ENCODE data around the gene STOM.

DNA sequence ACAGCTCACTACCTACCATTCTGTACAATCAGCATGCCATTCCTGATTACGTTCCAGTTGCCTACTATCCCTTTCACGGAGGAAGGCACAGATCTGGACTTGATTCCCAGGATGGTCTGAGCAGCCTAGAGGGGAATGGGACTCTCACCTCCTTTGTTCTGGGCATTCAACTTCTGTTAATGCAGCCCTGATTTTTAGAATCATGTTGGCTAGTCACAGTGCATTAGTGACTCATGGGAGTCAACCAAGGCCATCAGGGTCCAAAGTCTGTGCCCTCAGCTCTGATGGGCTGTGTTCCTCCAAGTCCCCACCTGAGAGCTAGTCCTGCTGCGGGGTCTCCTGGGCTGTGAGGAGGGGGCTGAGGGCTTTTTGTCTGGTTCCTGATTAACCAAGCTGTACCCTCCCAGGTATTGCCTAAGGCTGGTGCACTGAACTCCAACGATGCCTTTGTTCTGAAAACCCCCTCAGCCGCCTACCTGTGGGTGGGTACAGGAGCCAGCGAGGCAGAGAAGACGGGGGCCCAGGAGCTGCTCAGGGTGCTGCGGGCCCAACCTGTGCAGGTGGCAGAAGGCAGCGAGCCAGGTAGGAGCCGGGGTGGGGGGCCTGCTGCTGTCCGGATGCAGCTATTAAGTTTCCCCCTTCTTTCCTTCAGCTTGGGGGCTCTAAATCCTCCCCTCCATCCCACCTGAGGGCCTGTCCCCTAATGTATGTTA is 43.0 kb downstream of the STOM start:
- TF ChIP-seq POLR2A (IDR thresholded peaks at IDR 0.05): no peak
- TF ChIP-seq, protein P1, sequence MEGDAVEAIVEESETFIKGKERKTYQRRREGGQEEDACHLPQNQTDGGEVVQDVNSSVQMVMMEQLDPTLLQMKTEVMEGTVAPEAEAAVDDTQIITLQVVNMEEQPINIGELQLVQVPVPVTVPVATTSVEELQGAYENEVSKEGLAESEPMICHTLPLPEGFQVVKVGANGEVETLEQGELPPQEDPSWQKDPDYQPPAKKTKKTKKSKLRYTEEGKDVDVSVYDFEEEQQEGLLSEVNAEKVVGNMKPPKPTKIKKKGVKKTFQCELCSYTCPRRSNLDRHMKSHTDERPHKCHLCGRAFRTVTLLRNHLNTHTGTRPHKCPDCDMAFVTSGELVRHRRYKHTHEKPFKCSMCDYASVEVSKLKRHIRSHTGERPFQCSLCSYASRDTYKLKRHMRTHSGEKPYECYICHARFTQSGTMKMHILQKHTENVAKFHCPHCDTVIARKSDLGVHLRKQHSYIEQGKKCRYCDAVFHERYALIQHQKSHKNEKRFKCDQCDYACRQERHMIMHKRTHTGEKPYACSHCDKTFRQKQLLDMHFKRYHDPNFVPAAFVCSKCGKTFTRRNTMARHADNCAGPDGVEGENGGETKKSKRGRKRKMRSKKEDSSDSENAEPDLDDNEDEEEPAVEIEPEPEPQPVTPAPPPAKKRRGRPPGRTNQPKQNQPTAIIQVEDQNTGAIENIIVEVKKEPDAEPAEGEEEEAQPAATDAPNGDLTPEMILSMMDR (IDR thresholded peaks at IDR 0.05): no peak
- no peak for TF ChIP-seq EP300 (IDR thresholded peaks at IDR 0.05; ENCODE audit: low read depth)
- TF ChIP-seq POLR2AphosphoS5 (IDR thresholded peaks at IDR 0.05): no peak
